HEK293 (cell line): ENCODE results near the gene MMP24.

Source experiments
- CTCF ChIA-PET: fragments of 350-600 bp; formaldehyde crosslinking; extraction: SDS; loops from one replicate; lab custom pipeline; 2021; ENCODE audit warnings: antibody characterized with exemption; lab: Yijun Ruan, JAX
- POLR2A ChIA-PET: fragments of 300-600 bp; formaldehyde crosslinking; extraction: SDS; loops from one replicate; lab custom pipeline; 2020; ENCODE audit warnings: antibody characterized with exemption, inconsistent platforms; lab: Yijun Ruan, JAX
- H3K27ac ChIP-seq: fragments of 200-500 bp; sonication (Bioruptor generic); 2 replicates; pipeline ENCODE4 v1.5.1; 2014; ENCODE audit warnings: low read depth, low read length, control low read depth, inconsistent platforms; ENCODE audit errors: extremely low read depth
- H3K36me3 ChIP-seq, 2 experiments: fragments of 200-500 bp in 1 of 2; sonication (Bioruptor generic) in 1 of 2; 1 replicate in 1 of 2; 2 replicates in 1 of 2; pipeline ENCODE4 v1.5.1; 2014 to 2017; ENCODE audit warnings: inconsistent platforms in 2 of 2, low read length in 2 of 2; ENCODE audit not compliant: control insufficient read depth in 2 of 2, insufficient read depth in 1 of 2
- H3K4me1 ChIP-seq: fragments of 200-500 bp; sonication (Bioruptor generic); 2 replicates; pipeline ENCODE4 v1.5.1; 2014; ENCODE audit warnings: mild to moderate bottlenecking, low read length, inconsistent platforms; ENCODE audit not compliant: control insufficient read depth, insufficient read depth
- H3K4me3 ChIP-seq: 2 replicates; pipeline ENCODE4 v1.5.1; 2011; ENCODE audit warnings: low read depth, mild to moderate bottlenecking, control low read depth, low read length, moderate library complexity
- H3K9me3 ChIP-seq: fragments of 200-500 bp; sonication (Bioruptor generic); 2 replicates; pipeline ENCODE4 v1.5.1; 2014; ENCODE audit warnings: low read depth, low read length, inconsistent platforms; ENCODE audit not compliant: control insufficient read depth, insufficient read depth
- BCL11A ChIP-seq: fragments of 450-650 bp; formaldehyde crosslinking; IDR thresholded peaks from 2 replicates; pipeline ENCODE4 v1.5.1; 2016; ENCODE audit warnings: low read depth, missing biosample characterization, missing genetic modification characterization
- GLI2 ChIP-seq: fragments of 450-650 bp; formaldehyde crosslinking; IDR thresholded peaks from 2 replicates; pipeline ENCODE4; 2017; ENCODE audit warnings: missing biosample characterization, missing genetic modification characterization, low read depth, borderline replicate concordance
- KLF8 ChIP-seq: fragments of 450-650 bp; formaldehyde crosslinking; IDR thresholded peaks from 2 replicates; pipeline ENCODE4 v1.5.1; 2016; ENCODE audit warnings: missing biosample characterization, missing genetic modification characterization
- PRDM10 ChIP-seq: fragments of 450-650 bp; formaldehyde crosslinking; IDR thresholded peaks from 2 replicates; pipeline ENCODE4 v1.5.1; 2016; ENCODE audit warnings: missing biosample characterization, missing genetic modification characterization
- RBAK ChIP-seq: fragments of 450-650 bp; formaldehyde crosslinking; IDR thresholded peaks from 2 replicates; pipeline ENCODE4 v1.5.1; 2016; ENCODE audit warnings: missing biosample characterization, missing genetic modification characterization
- WT1 ChIP-seq: fragments of 450-650 bp; formaldehyde crosslinking; IDR thresholded peaks from 2 replicates; pipeline ENCODE4 v1.5.1; 2016; ENCODE audit warnings: missing biosample characterization, missing genetic modification characterization
- ZBTB48 ChIP-seq: fragments of 450-650 bp; formaldehyde crosslinking; IDR thresholded peaks from 2 replicates; pipeline ENCODE4 v1.5.1; 2016; ENCODE audit warnings: missing biosample characterization, missing genetic modification characterization
- ZFP3 ChIP-seq: fragments of 450-650 bp; formaldehyde crosslinking; IDR thresholded peaks from 2 replicates; pipeline ENCODE4 v1.5.1; 2016; ENCODE audit warnings: low read depth, missing biosample characterization, missing genetic modification characterization
- ZNF114 ChIP-seq: fragments of 450-650 bp; formaldehyde crosslinking; IDR thresholded peaks from 2 replicates; pipeline ENCODE4 v1.5.0; 2017; ENCODE audit warnings: missing biosample characterization, missing genetic modification characterization
- ZNF157 ChIP-seq: fragments of 450-650 bp; formaldehyde crosslinking; IDR thresholded peaks from 2 replicates; pipeline ENCODE4 v1.5.1; 2016; ENCODE audit warnings: missing biosample characterization, missing genetic modification characterization
- ZNF223 ChIP-seq: fragments of 450-650 bp; formaldehyde crosslinking; IDR thresholded peaks from 2 replicates; pipeline ENCODE4 v1.5.1; 2016; ENCODE audit warnings: missing biosample characterization, missing genetic modification characterization
- ZNF239 ChIP-seq: fragments of 450-650 bp; formaldehyde crosslinking; IDR thresholded peaks from 2 replicates; pipeline ENCODE4 v1.5.1; 2016; ENCODE audit warnings: missing biosample characterization, missing genetic modification characterization
- ZNF26 ChIP-seq: fragments of 450-650 bp; formaldehyde crosslinking; IDR thresholded peaks from 2 replicates; pipeline ENCODE4 v1.5.1; 2016; ENCODE audit warnings: missing biosample characterization, missing genetic modification characterization
- ZNF416 ChIP-seq: fragments of 450-650 bp; formaldehyde crosslinking; IDR thresholded peaks from 2 replicates; pipeline ENCODE4 v1.5.1; 2016; ENCODE audit warnings: missing biosample characterization, missing genetic modification characterization
- ZNF501 ChIP-seq: fragments of 450-650 bp; formaldehyde crosslinking; IDR thresholded peaks from 2 replicates; pipeline ENCODE4 v1.5.1; 2016; ENCODE audit warnings: missing biosample characterization, missing genetic modification characterization
- ZNF548 ChIP-seq: fragments of 450-650 bp; formaldehyde crosslinking; IDR thresholded peaks from 2 replicates; pipeline ENCODE4 v1.5.1; 2016; ENCODE audit warnings: missing biosample characterization, missing genetic modification characterization
- ZNF629 ChIP-seq: fragments of 450-650 bp; formaldehyde crosslinking; IDR thresholded peaks from 2 replicates; pipeline ENCODE4 v1.5.1; 2017; ENCODE audit warnings: missing biosample characterization, missing genetic modification characterization
- ZNF768 ChIP-seq: fragments of 450-650 bp; formaldehyde crosslinking; IDR thresholded peaks from 2 replicates; pipeline ENCODE4 v1.5.1; 2018; ENCODE audit warnings: missing biosample characterization, mild to moderate bottlenecking, missing genetic modification characterization
- ZNF791 ChIP-seq: fragments of 450-650 bp; formaldehyde crosslinking; IDR thresholded peaks from 2 replicates; pipeline ENCODE4 v1.5.1; 2016; ENCODE audit warnings: missing biosample characterization, missing genetic modification characterization
- ZSCAN16 ChIP-seq: fragments of 450-650 bp; formaldehyde crosslinking; IDR thresholded peaks from 2 replicates; pipeline ENCODE4 v1.5.1; 2016; ENCODE audit warnings: missing biosample characterization, missing genetic modification characterization
- TF ChIP-seq, protein P1 (sequence below): fragments of 450-650 bp; IDR thresholded peaks from 2 replicates; pipeline ENCODE4 v1.5.1; 2018; ENCODE audit warnings: missing biosample characterization, mild to moderate bottlenecking, missing genetic modification characterization
- TF ChIP-seq, protein P2 (sequence below): fragments of 450-650 bp; formaldehyde crosslinking; IDR thresholded peaks from 2 replicates; pipeline ENCODE4 v1.5.1; 2016; ENCODE audit warnings: missing biosample characterization, missing genetic modification characterization
- TF ChIP-seq, protein P3 (sequence below): fragments of 450-650 bp; formaldehyde crosslinking; IDR thresholded peaks from 2 replicates; pipeline ENCODE4 v1.5.1; 2016; ENCODE audit warnings: missing biosample characterization, missing genetic modification characterization

Gene MMP24

GRCh38 chr20:35238170-35238569, 11.7 kb downstream of the MMP24 start (continued):
- no peak for TF ChIP-seq ZSCAN16 (tag by site-specific recombination)
- TF ChIP-seq RBAK (tag by site-specific recombination) = no peak
- no peak for TF ChIP-seq ZFP3
- TF ChIP-seq BCL11A (tag by site-specific recombination) = no peak
- TF ChIP-seq, protein P1, sequence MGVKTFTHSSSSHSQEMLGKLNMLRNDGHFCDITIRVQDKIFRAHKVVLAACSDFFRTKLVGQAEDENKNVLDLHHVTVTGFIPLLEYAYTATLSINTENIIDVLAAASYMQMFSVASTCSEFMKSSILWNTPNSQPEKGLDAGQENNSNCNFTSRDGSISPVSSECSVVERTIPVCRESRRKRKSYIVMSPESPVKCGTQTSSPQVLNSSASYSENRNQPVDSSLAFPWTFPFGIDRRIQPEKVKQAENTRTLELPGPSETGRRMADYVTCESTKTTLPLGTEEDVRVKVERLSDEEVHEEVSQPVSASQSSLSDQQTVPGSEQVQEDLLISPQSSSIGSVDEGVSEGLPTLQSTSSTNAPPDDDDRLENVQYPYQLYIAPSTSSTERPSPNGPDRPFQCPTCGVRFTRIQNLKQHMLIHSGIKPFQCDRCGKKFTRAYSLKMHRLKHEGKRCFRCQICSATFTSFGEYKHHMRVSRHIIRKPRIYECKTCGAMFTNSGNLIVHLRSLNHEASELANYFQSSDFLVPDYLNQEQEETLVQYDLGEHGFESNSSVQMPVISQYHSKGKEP (tag by site-specific recombination) = no peak
- no peak for TF ChIP-seq ZNF239 (tag by site-specific recombination)
- TF ChIP-seq ZNF548 (tag by site-specific recombination) = no peak

DNA sequence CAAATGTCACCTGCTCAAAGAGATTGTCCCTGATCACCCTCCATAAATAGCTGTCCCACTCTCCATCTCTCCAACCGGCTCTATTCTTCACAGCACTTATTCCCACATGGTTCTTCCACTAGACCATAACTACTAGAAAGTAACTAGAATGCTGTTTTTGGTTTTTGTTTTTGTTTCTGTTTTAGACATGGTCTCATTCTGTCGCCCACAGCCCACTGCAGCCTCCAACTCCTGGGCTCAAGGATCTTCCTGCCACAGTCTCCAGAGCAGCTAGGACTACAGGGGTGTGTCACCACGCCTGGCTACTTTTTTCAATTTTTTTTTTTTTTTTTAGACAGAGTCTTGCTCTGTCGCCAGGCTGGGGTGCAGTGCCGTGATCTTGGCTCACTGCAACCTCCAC, 12.2 kb downstream of the MMP24 start:
- Histone ChIP-seq H3K27ac (no peak overlapping the region), H3K9me3 (no peaks in the 10 kb centered on the region), H3K4me1 (no peaks in the 10 kb centered on the region), H3K4me3 (no peak overlapping the region), H3K36me3 (no peaks in the 10 kb centered on the region)
- CTCF ChIA-PET = interaction anchor here (0.7 kb wide), 1 partner anchor 484 kb away, joined by 3 read pairs; no protein-coding TSS in a partner anchor
- TF ChIP-seq ZNF223 = no peak
- POLR2A ChIA-PET = no interaction called here

GRCh38 chr20:35240083-35240810, 13.8 kb downstream of the MMP24 start:
- no peak overlapping the region for H3K4me3 ChIP-seq
- H3K9me3 ChIP-seq = no peaks in the 10 kb centered on the region
- no peak for TF ChIP-seq ZBTB48
- TF ChIP-seq ZNF629 (tag by site-specific recombination) = no peak
- no peak for TF ChIP-seq KLF8
- TF ChIP-seq ZNF157 (tag by site-specific recombination) = no peak
- TF ChIP-seq, protein P2, sequence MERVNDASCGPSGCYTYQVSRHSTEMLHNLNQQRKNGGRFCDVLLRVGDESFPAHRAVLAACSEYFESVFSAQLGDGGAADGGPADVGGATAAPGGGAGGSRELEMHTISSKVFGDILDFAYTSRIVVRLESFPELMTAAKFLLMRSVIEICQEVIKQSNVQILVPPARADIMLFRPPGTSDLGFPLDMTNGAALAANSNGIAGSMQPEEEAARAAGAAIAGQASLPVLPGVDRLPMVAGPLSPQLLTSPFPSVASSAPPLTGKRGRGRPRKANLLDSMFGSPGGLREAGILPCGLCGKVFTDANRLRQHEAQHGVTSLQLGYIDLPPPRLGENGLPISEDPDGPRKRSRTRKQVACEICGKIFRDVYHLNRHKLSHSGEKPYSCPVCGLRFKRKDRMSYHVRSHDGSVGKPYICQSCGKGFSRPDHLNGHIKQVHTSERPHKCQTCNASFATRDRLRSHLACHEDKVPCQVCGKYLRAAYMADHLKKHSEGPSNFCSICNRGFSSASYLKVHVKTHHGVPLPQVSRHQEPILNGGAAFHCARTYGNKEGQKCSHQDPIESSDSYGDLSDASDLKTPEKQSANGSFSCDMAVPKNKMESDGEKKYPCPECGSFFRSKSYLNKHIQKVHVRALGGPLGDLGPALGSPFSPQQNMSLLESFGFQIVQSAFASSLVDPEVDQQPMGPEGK (tag by site-specific recombination) = no peak
- TF ChIP-seq, protein P3, sequence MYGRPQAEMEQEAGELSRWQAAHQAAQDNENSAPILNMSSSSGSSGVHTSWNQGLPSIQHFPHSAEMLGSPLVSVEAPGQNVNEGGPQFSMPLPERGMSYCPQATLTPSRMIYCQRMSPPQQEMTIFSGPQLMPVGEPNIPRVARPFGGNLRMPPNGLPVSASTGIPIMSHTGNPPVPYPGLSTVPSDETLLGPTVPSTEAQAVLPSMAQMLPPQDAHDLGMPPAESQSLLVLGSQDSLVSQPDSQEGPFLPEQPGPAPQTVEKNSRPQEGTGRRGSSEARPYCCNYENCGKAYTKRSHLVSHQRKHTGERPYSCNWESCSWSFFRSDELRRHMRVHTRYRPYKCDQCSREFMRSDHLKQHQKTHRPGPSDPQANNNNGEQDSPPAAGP (tag by site-specific recombination) = no peak
- no peak for TF ChIP-seq GLI2 (tag by site-specific recombination)
- no peak for TF ChIP-seq WT1 (tag by site-specific recombination)
- no peak for TF ChIP-seq ZNF768 (tag by site-specific recombination)
- no peak for TF ChIP-seq ZNF416 (tag by site-specific recombination)
- no peak for TF ChIP-seq ZNF114
- no peak for TF ChIP-seq ZNF26 (tag by site-specific recombination)
- TF ChIP-seq PRDM10 (tag by site-specific recombination) = no peak
- TF ChIP-seq ZNF791 (tag by site-specific recombination) = no peak
- TF ChIP-seq ZNF501 (tag by site-specific recombination) = no peak
- H3K4me1 ChIP-seq = no peaks in the 10 kb centered on the region
- CTCF ChIA-PET = interaction anchor here (1.2 kb wide), 1 partner anchor 14 kb away, joined by 3 read pairs; no protein-coding TSS in a partner anchor
- POLR2A ChIA-PET = interaction anchor here (0.5 kb wide), 1 partner anchor 11 kb away, joined by 3 read pairs; no protein-coding TSS in a partner anchor
- no peaks in the 10 kb centered on the region for H3K36me3 ChIP-seq
- no peak overlapping the region for H3K27ac ChIP-seq
